K562 (cell line): Measurements from ENCODE around the gene DPAGT1. TPM values are rescaled to one million over a fixed set of nuclear protein-coding genes. Genes with fewer than 3 reads are reported as not detected.

Experiments
- CBFA2T3 ChIP-seq: fragments of 450-650 bp; IDR thresholded peaks from 2 replicates; pipeline ENCODE4 v1.6.1; 2017
- CBX8 ChIP-seq: fragments of 200-600 bp; sonication (generic); IDR thresholded peaks from 2 replicates; pipeline ENCODE4 v1.6.1; 2012; ENCODE audit warnings: borderline replicate concordance, mixed run types, low read depth, mild to moderate bottlenecking, moderate library complexity, mixed read lengths, low read length, control low read depth, inconsistent platforms; ENCODE audit not compliant: poor library complexity, severe bottlenecking; ENCODE audit errors: extremely low read depth
- CEBPG ChIP-seq, 3 experiments: fragments of 200-800 bp in 1 of 3; sonication (Bioruptor generic) in 1 of 3; sonication (generic) in 1 of 3; formaldehyde crosslinking in 1 of 3; IDR thresholded peaks in 2 of 3; conservative IDR thresholded peaks in 1 of 3; 2 replicates each; pipeline versions ENCODE4 v1.6.1 to v1.8.0; 2016 to 2022; ENCODE audit warnings: missing compliant biosample characterization in 2 of 3, missing genetic modification characterization in 2 of 3, mild to moderate bottlenecking in 1 of 3, missing genetic modification reagents in 1 of 3
- CHCHD3 ChIP-seq: fragments of 250-450 bp; sonication (Bioruptor Pico); IDR thresholded peaks from 2 replicates; pipeline ENCODE4 v2.1.2; 2022; ENCODE audit warnings: mild to moderate bottlenecking
- CHD1 ChIP-seq: fragments of 200-600 bp; sonication (generic); IDR thresholded peaks from one replicate; pipeline ENCODE4 v1.6.1; 2012; ENCODE audit warnings: mild to moderate bottlenecking, moderate library complexity, low read length, inconsistent platforms
- FOSL1 ChIP-seq: fragments of 200-800 bp; sonication (Bioruptor generic); conservative IDR thresholded peaks from 2 replicates; pipeline ENCODE4 v1.6.1; 2016; ENCODE audit warnings: missing genetic modification characterization, missing compliant biosample characterization
- JUNB ChIP-seq: fragments of 450-650 bp; formaldehyde crosslinking; conservative IDR thresholded peaks from 2 replicates; pipeline ENCODE4 v1.4.0; 2020; ENCODE audit warnings: mild to moderate bottlenecking
- NCOA4 ChIP-seq: fragments of 450-650 bp; IDR thresholded peaks from 2 replicates; pipeline ENCODE4 v1.6.1; 2018; ENCODE audit warnings: mild to moderate bottlenecking; ENCODE audit not compliant: partially characterized antibody
- NFE2 ChIP-seq: IDR thresholded peaks from 2 replicates; pipeline ENCODE4 v1.6.1; 2014; ENCODE audit warnings: antibody characterized with exemption, low read depth
- NFIC ChIP-seq: fragments of 450-650 bp; IDR thresholded peaks from 2 replicates; pipeline ENCODE4 v1.6.1; 2017; ENCODE audit warnings: mild to moderate bottlenecking, inconsistent platforms
- POLR3G ChIP-seq: IDR thresholded peaks from 2 replicates; pipeline ENCODE4 v1.6.1; 2011; ENCODE audit not compliant: insufficient read length, insufficient replicate concordance; ENCODE audit errors: extremely low read depth
- RAD21 ChIP-seq, 2 experiments: fragments of 250-450 bp in 1 of 2; fragments of 450-650 bp in 1 of 2; sonication (Bioruptor Pico) in 1 of 2; formaldehyde crosslinking in 1 of 2; IDR thresholded peaks in 1 of 2; conservative IDR thresholded peaks in 1 of 2; 2 replicates each; pipeline versions ENCODE4 v1.4.0 to v1.8.0; 2020 to 2022; ENCODE audit warnings: mild to moderate bottlenecking in 2 of 2, moderate library complexity in 1 of 2
- SMAD1 ChIP-seq: fragments of 150-350 bp; IDR thresholded peaks from 2 replicates; pipeline ENCODE4 v1.6.1; 2014; ENCODE audit warnings: low read length, low read depth; ENCODE audit not compliant: partially characterized antibody
- TCF3 ChIP-seq: sonication (generic); formaldehyde crosslinking; IDR thresholded peaks from 2 replicates; pipeline ENCODE4 v1.4.0; 2020; ENCODE audit warnings: mild to moderate bottlenecking, missing genetic modification reagents
- TCF7L2 ChIP-seq: fragments of 150-350 bp; IDR thresholded peaks from 2 replicates; pipeline ENCODE4 v1.6.1; 2016; ENCODE audit warnings: low read depth, mild to moderate bottlenecking, low read length, moderate library complexity
- TEAD4 ChIP-seq, 2 experiments: sonication (generic) in 1 of 2; formaldehyde crosslinking in 1 of 2; IDR thresholded peaks; 2 replicates each; pipeline versions ENCODE4 v1.6.1 to v1.8.0; 2012 to 2022; ENCODE audit warnings: borderline replicate concordance in 1 of 2, inconsistent platforms in 1 of 2, low read length in 1 of 2, mild to moderate bottlenecking in 1 of 2, missing genetic modification reagents in 1 of 2
- THRAP3 ChIP-seq: fragments of 450-650 bp; IDR thresholded peaks from 2 replicates; pipeline ENCODE4 v1.6.1; 2016; ENCODE audit warnings: mild to moderate bottlenecking, inconsistent platforms, borderline replicate concordance
- ZC3H11A ChIP-seq: IDR thresholded peaks from 2 replicates; pipeline ENCODE4 v1.6.1; 2012; ENCODE audit warnings: low read depth, low read length, improper control_type of control experiment
- ZC3H4 ChIP-seq: sonication (generic); formaldehyde crosslinking; IDR thresholded peaks from 2 replicates; pipeline ENCODE4 v1.9.0; 2021; ENCODE audit warnings: missing genetic modification reagents, borderline replicate concordance
- ZNF174 ChIP-seq: fragments of 250-450 bp; sonication (Bioruptor Pico); IDR thresholded peaks from 2 replicates; pipeline ENCODE4 v1.4.0; 2020; ENCODE audit warnings: mild to moderate bottlenecking
- ZNF436 ChIP-seq: fragments of 250-450, 450-650 bp; sonication (Bioruptor Pico); formaldehyde crosslinking; IDR thresholded peaks from 2 replicates; pipeline ENCODE4 v1.7.0; 2020; ENCODE audit warnings: mild to moderate bottlenecking
- ZNF699 ChIP-seq: fragments of 250-450 bp; sonication (Bioruptor Pico); IDR thresholded peaks from 2 replicates; pipeline ENCODE4 v1.8.0; 2021; ENCODE audit warnings: mild to moderate bottlenecking, moderate library complexity; ENCODE audit not compliant: insufficient replicate concordance
- ZNF79 ChIP-seq: fragments of 250-450 bp; sonication (Bioruptor Pico); IDR thresholded peaks from 2 replicates; pipeline ENCODE4 v1.4.0; 2020; ENCODE audit warnings: low read depth, mild to moderate bottlenecking, moderate library complexity
- polyA plus RNA-seq, 8 experiments: library from polyadenylated mRNA; depleted of rRNA in 4 of 8; stranded (reverse) in 5 of 8; unstranded in 3 of 8; fragments of >200 nt; fragmentation: Nextera tagmentation in 2 of 8; fragmentation: Illumina TruSeq in 1 of 8; extraction: Ambion mirVana in 2 of 8; extraction: Trizol in 1 of 8; gene quantifications; 2 replicates each; pipeline versions ENCODE4 v1.2.1 to v1.2.3, GENCODE V29; 2011 to 2014; ENCODE audit warnings: inconsistent platforms in 1 of 8, missing spikeins in 1 of 8
- total RNA-seq, 7 experiments: library from RNA; depleted of rRNA in 6 of 7; stranded (reverse); fragments of >200 nt in 6 of 7; fragmentation: Illumina TruSeq in 2 of 7; extraction: Trizol in 2 of 7; gene quantifications; 2 replicates each; pipeline versions ENCODE4 v1.2.1 to v1.2.3, GENCODE V29; 2011 to 2021; ENCODE audit warnings: low replicate concordance in 1 of 7
- TF ChIP-seq, protein P1 (sequence below): sonication (generic); formaldehyde crosslinking; IDR thresholded peaks from 2 replicates; pipeline ENCODE4 v1.5.0; 2020; ENCODE audit warnings: missing genetic modification reagents
- TF ChIP-seq, protein P2 (sequence below): fragments of 250-450 bp; sonication (Bioruptor Pico); IDR thresholded peaks from 2 replicates; pipeline ENCODE4 v1.8.0; 2021; ENCODE audit warnings: mild to moderate bottlenecking, moderate library complexity
- TF ChIP-seq, protein P3 (sequence below), 2 experiments: fragments of 450-650 bp in 1 of 2; sonication (generic) in 1 of 2; formaldehyde crosslinking in 1 of 2; IDR thresholded peaks in 1 of 2; conservative IDR thresholded peaks in 1 of 2; 2 replicates each; pipeline versions ENCODE4 v1.6.1 to v1.8.1; 2016 to 2023; ENCODE audit warnings: mild to moderate bottlenecking in 2 of 2, moderate library complexity in 2 of 2, inconsistent platforms in 1 of 2, missing genetic modification reagents in 1 of 2

The DPAGT1 gene
- total and polyA plus RNA-seq, 9 of the 15 experiments (the other 6 are each of a cell fraction or from before 2014, with no cell fraction given): 29.9 to 135 (median 85.0) TPM

DNA sequence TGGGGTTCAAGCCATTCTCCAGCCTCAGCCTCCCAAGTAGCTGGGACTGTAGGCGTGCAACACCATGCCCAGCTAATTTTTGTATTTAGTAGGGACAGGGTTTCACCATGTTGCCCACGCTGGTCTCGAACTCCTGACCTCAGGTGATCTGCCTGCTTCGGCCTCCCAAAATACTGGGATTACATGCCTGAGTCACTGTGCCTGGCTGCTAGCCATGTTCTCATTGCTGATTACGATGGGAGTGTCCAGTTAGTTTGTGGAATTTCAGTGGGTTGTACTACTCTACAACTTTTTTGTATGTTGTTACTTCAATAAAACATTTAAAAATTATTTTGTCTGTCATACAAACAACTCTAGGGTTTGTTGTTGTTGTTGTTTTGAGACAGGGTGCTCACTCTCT, 38.9 kb downstream of the DPAGT1 start (continued):
- TF ChIP-seq TCF7L2: no peak
- TF ChIP-seq TCF3 (CRISPR knock-in tag): 0 out of 2 replicates have a peak, but pooled peaks have one; percentile 16
- TF ChIP-seq ZNF436 (CRISPR knock-in tag): no peak
- TF ChIP-seq THRAP3: no peak
- peak; percentile 33; the same call in 1 of the 2 replicates for TF ChIP-seq TEAD4 (IDR thresholded peaks at IDR 0.05; ENCODE audit: low read length)
- TF ChIP-seq TEAD4 (CRISPR knock-in tag; IDR thresholded peaks at IDR 0.05; ENCODE audit: borderline replicate concordance): no peak
- TF ChIP-seq NFIC: peak; percentile 98
- TF ChIP-seq NFE2: peak; percentile 98
- no peak for TF ChIP-seq CBX8
- TF ChIP-seq CBFA2T3: no peak
- TF ChIP-seq, protein P1, sequence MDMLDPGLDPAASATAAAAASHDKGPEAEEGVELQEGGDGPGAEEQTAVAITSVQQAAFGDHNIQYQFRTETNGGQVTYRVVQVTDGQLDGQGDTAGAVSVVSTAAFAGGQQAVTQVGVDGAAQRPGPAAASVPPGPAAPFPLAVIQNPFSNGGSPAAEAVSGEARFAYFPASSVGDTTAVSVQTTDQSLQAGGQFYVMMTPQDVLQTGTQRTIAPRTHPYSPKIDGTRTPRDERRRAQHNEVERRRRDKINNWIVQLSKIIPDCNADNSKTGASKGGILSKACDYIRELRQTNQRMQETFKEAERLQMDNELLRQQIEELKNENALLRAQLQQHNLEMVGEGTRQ (CRISPR knock-in tag): no peak
- TF ChIP-seq POLR3G: no peak
- no peak for TF ChIP-seq NCOA4
- no peak for TF ChIP-seq ZNF79 (CRISPR knock-in tag)
- peak; percentile 66 for TF ChIP-seq FOSL1
- TF ChIP-seq, protein P2, sequence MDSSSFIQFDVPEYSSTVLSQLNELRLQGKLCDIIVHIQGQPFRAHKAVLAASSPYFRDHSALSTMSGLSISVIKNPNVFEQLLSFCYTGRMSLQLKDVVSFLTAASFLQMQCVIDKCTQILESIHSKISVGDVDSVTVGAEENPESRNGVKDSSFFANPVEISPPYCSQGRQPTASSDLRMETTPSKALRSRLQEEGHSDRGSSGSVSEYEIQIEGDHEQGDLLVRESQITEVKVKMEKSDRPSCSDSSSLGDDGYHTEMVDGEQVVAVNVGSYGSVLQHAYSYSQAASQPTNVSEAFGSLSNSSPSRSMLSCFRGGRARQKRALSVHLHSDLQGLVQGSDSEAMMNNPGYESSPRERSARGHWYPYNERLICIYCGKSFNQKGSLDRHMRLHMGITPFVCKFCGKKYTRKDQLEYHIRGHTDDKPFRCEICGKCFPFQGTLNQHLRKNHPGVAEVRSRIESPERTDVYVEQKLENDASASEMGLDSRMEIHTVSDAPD: no peak
- no peak for TF ChIP-seq CHD1
- TF ChIP-seq ZNF699 (CRISPR knock-in tag): no peak
- TF ChIP-seq ZC3H4 (CRISPR knock-in tag): no peak
- no peak for TF ChIP-seq ZNF174 (CRISPR knock-in tag)
- no peak for TF ChIP-seq JUNB
- TF ChIP-seq, protein P3, sequence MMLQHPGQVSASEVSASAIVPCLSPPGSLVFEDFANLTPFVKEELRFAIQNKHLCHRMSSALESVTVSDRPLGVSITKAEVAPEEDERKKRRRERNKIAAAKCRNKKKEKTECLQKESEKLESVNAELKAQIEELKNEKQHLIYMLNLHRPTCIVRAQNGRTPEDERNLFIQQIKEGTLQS (IDR thresholded peaks at IDR 0.05): peak; percentile 36; the same call in 1 of the 2 replicates
- TF ChIP-seq, protein P3 (CRISPR knock-in tag; conservative IDR thresholded peaks at IDR 0.05): no peak
- no peak for TF ChIP-seq CHCHD3 (CRISPR knock-in tag)
- no peak for TF ChIP-seq CEBPG (CRISPR knock-in tag; IDR thresholded peaks at IDR 0.05)
- TF ChIP-seq CEBPG (tag; conservative IDR thresholded peaks at IDR 0.05 in 1 of 2, IDR thresholded peaks at IDR 0.05 in 1 of 2): 0 out of 4 replicates have a peak, but pooled peaks of 1 of the 2 experiments have one; percentile 9
- TF ChIP-seq SMAD1: no peak
- no peak for TF ChIP-seq ZC3H11A
- TF ChIP-seq RAD21 (CRISPR knock-in tag; conservative IDR thresholded peaks at IDR 0.05 in 1 of 2, IDR thresholded peaks at IDR 0.05 in 1 of 2): no peak
